ENCODE data around the gene RXRB. TPM values are rescaled to one million over a fixed set of nuclear protein-coding genes. Genes with fewer than 3 reads are reported as not detected.
A peak's percentile ranks its signal among the peaks of the same experiment; 100 is the strongest.

RXRB gene
- polyA plus RNA-seq, 1 donor from 2014 or later = 9.7 TPM

GRCh38 chr6:33217246-33217645 lies 16.8 kb upstream of the RXRB start:
- Mint-ChIP-seq H3K36me3 (no peaks in the 10 kb centered on the region), H3K27me3 (peaks cover 38% of the 10 kb centered on the region), H3K4me3 (no peak overlapping the region), H3K9me3 (no peaks in the 10 kb centered on the region), H3K4me1 (peaks cover 6 to 9% (median 9%) of the 10 kb centered on the region in 3 donors), H3K27ac (no peak overlapping the region)

- H3K4me3 Mint-ChIP-seq = no peak overlapping the region
- no peak overlapping the region for H3K27ac Mint-ChIP-seq
- peaks cover 6 to 9% (median 9%) of the 10 kb centered on the region in 3 donors for H3K4me1 Mint-ChIP-seq
- no peaks in the 10 kb centered on the region for H3K9me3 Mint-ChIP-seq
- H3K36me3 Mint-ChIP-seq = peaks cover 2% of the 10 kb centered on the region
- peaks cover 37% of the 10 kb centered on the region for H3K27me3 Mint-ChIP-seq
Measured at GRCh38 chr6:33216117-33216649, 15.7 kb upstream of the RXRB start.

GRCh38 chr6:33215271-33216116 lies 15.0 kb upstream of the RXRB start:
- peaks cover 36% of the 10 kb centered on the region for H3K27me3 Mint-ChIP-seq
- no peak overlapping the region for H3K27ac Mint-ChIP-seq
- no peaks in the 10 kb centered on the region for H3K9me3 Mint-ChIP-seq
- H3K36me3 Mint-ChIP-seq = peaks cover 4% of the 10 kb centered on the region
- no peak overlapping the region for H3K4me3 Mint-ChIP-seq
- H3K4me1 Mint-ChIP-seq = peaks cover 6 to 9% (median 9%) of the 10 kb centered on the region in 3 donors

- Mint-ChIP-seq H3K27ac (peak overlapping the region in 1 of 3 donors; percentile 22), H3K27me3 (peaks cover 31% of the 10 kb centered on the region), H3K9me3 (no peaks in the 10 kb centered on the region), H3K36me3 (peaks cover 6% of the 10 kb centered on the region), H3K4me3 (peak overlapping the region in 2 of 4 donors; percentile 55 to 85), H3K4me1 (peaks cover 10 to 14% (median 14%) of the 10 kb centered on the region in 3 donors)
Measured at GRCh38 chr6:33213989-33214335, 13.5 kb upstream of the RXRB start.

GRCh38 chr6:33213166-33213988 lies 12.9 kb upstream of the RXRB start:
- H3K27me3 Mint-ChIP-seq = peaks cover 27% of the 10 kb centered on the region
- peak overlapping the region in 3 of 4 donors; percentile 55 to 85 (median 74) for H3K4me3 Mint-ChIP-seq
- peaks cover 12 to 18% (median 16%) of the 10 kb centered on the region in 3 donors for H3K4me1 Mint-ChIP-seq
- H3K9me3 Mint-ChIP-seq = no peaks in the 10 kb centered on the region
- H3K36me3 Mint-ChIP-seq = peaks cover 6% of the 10 kb centered on the region
- H3K27ac Mint-ChIP-seq = peak overlapping the region in 1 of 3 donors; percentile 88

- H3K36me3 Mint-ChIP-seq = peaks cover 6% of the 10 kb centered on the region
- peak overlapping the region in 1 of 3 donors; percentile 88 for H3K27ac Mint-ChIP-seq
- no peaks in the 10 kb centered on the region for H3K9me3 Mint-ChIP-seq
- peaks cover 13 to 18% (median 16%) of the 10 kb centered on the region in 3 donors for H3K4me1 Mint-ChIP-seq
- H3K4me3 Mint-ChIP-seq = peak overlapping the region in 2 of 4 donors; percentile 64 to 69
- peaks cover 21% of the 10 kb centered on the region for H3K27me3 Mint-ChIP-seq
Measured at GRCh38 chr6:33212857-33213165, 12.3 kb upstream of the RXRB start.

- H3K27ac Mint-ChIP-seq = no peak overlapping the region
- peaks cover 6% of the 10 kb centered on the region for H3K36me3 Mint-ChIP-seq
- peak overlapping the region in 2 of 4 donors; percentile 3 to 69 for H3K4me3 Mint-ChIP-seq
- peaks cover 20% of the 10 kb centered on the region for H3K27me3 Mint-ChIP-seq
- peaks cover 14 to 18% (median 16%) of the 10 kb centered on the region in 3 donors for H3K4me1 Mint-ChIP-seq
- H3K9me3 Mint-ChIP-seq = no peaks in the 10 kb centered on the region
Measured at GRCh38 chr6:33211666-33212422, 11.4 kb upstream of the RXRB start.

GRCh38 chr6:33211136-33211535 lies 10.7 kb upstream of the RXRB start:
- no peak overlapping the region for H3K27ac Mint-ChIP-seq

GRCh38 chr6:33209856-33210255 lies 9.4 kb upstream of the RXRB start:
- Mint-ChIP-seq H3K4me1 (peaks cover 24 to 30% (median 26%) of the 10 kb centered on the region in 3 donors), H3K27me3 (peaks cover 20% of the 10 kb centered on the region), H3K9me3 (no peaks in the 10 kb centered on the region), H3K36me3 (peaks cover 6% of the 10 kb centered on the region), H3K4me3 (peak overlapping the region in 3 of 4 donors; percentile 88 to 92 (median 88)), H3K27ac (peak overlapping the region in 1 of 3 donors; percentile 90)

More at GRCh38 chr6:33211136-33211535, 10.7 kb upstream of the RXRB start:
- Mint-ChIP-seq H3K4me1 (peaks cover 17 to 21% (median 17%) of the 10 kb centered on the region in 3 donors), H3K36me3 (peaks cover 6% of the 10 kb centered on the region), H3K4me3 (no peak overlapping the region), H3K9me3 (no peaks in the 10 kb centered on the region), H3K27me3 (peaks cover 20% of the 10 kb centered on the region)

GRCh38 chr6:33208091-33208967 lies 7.9 kb upstream of the RXRB start, which contains the start of gene RING1:
Gene RING1, plus strand, starts transcription at chr6:33208500. Its CDS starts 323 bp downstream, at chr6:33208823.
- Mint-ChIP-seq H3K4me3 (peak within 1 kb of the TSS; percentile 88 to 92 (median 90)), H3K27ac (peak within 1 kb of the TSS; percentile 90 to 93 (median 91)), H3K4me1 (peaks cover 24 to 36% (median 29%) of the 10 kb centered on the region in 3 donors), H3K27me3 (peaks cover 13% of the 10 kb centered on the region), H3K9me3 (no peaks in the 10 kb centered on the region), H3K36me3 (peaks cover 6% of the 10 kb centered on the region)

GRCh38 chr6:33207552-33208090 lies 7.2 kb upstream of the RXRB start:
- peaks cover 6% of the 10 kb centered on the region for H3K27me3 Mint-ChIP-seq
- peaks cover 25 to 36% (median 29%) of the 10 kb centered on the region in 3 donors for H3K4me1 Mint-ChIP-seq
- H3K4me3 Mint-ChIP-seq = peak overlapping the region; percentile 88 to 92 (median 90)
- no peaks in the 10 kb centered on the region for H3K9me3 Mint-ChIP-seq
- H3K36me3 Mint-ChIP-seq = peaks cover 11% of the 10 kb centered on the region
- peak overlapping the region; percentile 89 to 93 (median 90) for H3K27ac Mint-ChIP-seq

- peak overlapping the region in 1 of 3 donors; percentile 90 for H3K27ac Mint-ChIP-seq
- peaks cover 15% of the 10 kb centered on the region for H3K36me3 Mint-ChIP-seq
- no peaks in the 10 kb centered on the region for H3K9me3 Mint-ChIP-seq
Measured at GRCh38 chr6:33206864-33207551, 6.5 kb upstream of the RXRB start.

More at GRCh38 chr6:33206864-33207551, 6.5 kb upstream of the RXRB start:
- Mint-ChIP-seq H3K4me3 (peak overlapping the region; percentile 88 to 99 (median 92)), H3K27me3 (peaks cover under 1% of the 10 kb centered on the region), H3K4me1 (peaks cover 29 to 34% (median 33%) of the 10 kb centered on the region in 3 donors)

Measured in IgD-negative memory B cell (primary cell).